AG10803 (cell line): Measurements from ENCODE around the gene PLAC1.

Experiments used
- DNase-seq: peaks from one replicate; pipeline ENCODE4 v3.0.0; 2010; ENCODE audit warnings: low read depth
- H3K4me3 ChIP-seq: 2 replicates; pipeline ENCODE4 v1.5.1; 2011; ENCODE audit warnings: mild to moderate bottlenecking, low read length, control low read depth
- TF ChIP-seq, protein P1 (sequence below): conservative IDR thresholded peaks from 2 replicates; pipeline ENCODE4 v1.5.1; 2011; ENCODE audit warnings: mild to moderate bottlenecking, low read length, control low read depth, inconsistent platforms

PLAC1 gene

GRCh38 chrX:134525086-134525792 is 133.0 kb downstream of the PLAC1 start:
- TF ChIP-seq, protein P1, sequence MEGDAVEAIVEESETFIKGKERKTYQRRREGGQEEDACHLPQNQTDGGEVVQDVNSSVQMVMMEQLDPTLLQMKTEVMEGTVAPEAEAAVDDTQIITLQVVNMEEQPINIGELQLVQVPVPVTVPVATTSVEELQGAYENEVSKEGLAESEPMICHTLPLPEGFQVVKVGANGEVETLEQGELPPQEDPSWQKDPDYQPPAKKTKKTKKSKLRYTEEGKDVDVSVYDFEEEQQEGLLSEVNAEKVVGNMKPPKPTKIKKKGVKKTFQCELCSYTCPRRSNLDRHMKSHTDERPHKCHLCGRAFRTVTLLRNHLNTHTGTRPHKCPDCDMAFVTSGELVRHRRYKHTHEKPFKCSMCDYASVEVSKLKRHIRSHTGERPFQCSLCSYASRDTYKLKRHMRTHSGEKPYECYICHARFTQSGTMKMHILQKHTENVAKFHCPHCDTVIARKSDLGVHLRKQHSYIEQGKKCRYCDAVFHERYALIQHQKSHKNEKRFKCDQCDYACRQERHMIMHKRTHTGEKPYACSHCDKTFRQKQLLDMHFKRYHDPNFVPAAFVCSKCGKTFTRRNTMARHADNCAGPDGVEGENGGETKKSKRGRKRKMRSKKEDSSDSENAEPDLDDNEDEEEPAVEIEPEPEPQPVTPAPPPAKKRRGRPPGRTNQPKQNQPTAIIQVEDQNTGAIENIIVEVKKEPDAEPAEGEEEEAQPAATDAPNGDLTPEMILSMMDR: no peak
- no peak overlapping the region for H3K4me3 ChIP-seq
- DNase-seq: no peak

- DNase-seq: no peak
- TF ChIP-seq, protein P1: no peak
- no peak overlapping the region for H3K4me3 ChIP-seq
These were observed 134.1 kb downstream of the PLAC1 start for GRCh38 chrX:134524181-134524580.

- H3K4me3 ChIP-seq: no peak overlapping the region
- peak; percentile 68 for DNase-seq
- TF ChIP-seq, protein P1: peak; percentile 70
These were observed 137.3 kb downstream of the PLAC1 start for GRCh38 chrX:134520860-134521390.
